PC-3 (cell line): ENCODE results near the gene UCK2. TPM values are rescaled to one million over a fixed set of nuclear protein-coding genes. Genes with fewer than 3 reads are reported as not detected.

ENCODE experiments used
- ATAC-seq: fragments of 200-7000 bp; cut with Tn5 transposase; 2 replicates; pipeline ENCODE4 v1.9.1; 2020; ENCODE audit warnings: mild to moderate bottlenecking, moderate library complexity
- BruUV-seq: library from RNA; stranded (reverse); fragments of 400-500 nt; replicated peaks from 2 replicates; lab custom pipeline; 2021; lab: Mats Ljungman, UMichigan
- CTCF ChIA-PET: fragments of 300-600 bp; sonication (Branson Sonifier 250); formaldehyde crosslinking; loops from one replicate; lab custom pipeline; 2022; ENCODE audit warnings: antibody characterized with exemption; lab: Charles Lee
- POLR2A ChIA-PET: fragments of 300-600 bp; sonication (Branson Sonifier 250); formaldehyde crosslinking; loops from one replicate; lab custom pipeline; 2022; ENCODE audit warnings: antibody characterized with exemption; ENCODE audit not compliant: unreplicated experiment; lab: Charles Lee
- DNase-seq: peaks from one replicate; pipeline ENCODE4 v3.0.0-alpha.2; 2015
- H2AFZ ChIP-seq: fragments of 300-600 bp; sonication (generic); 2 replicates; pipeline ENCODE4 v1.6.0; 2016; ENCODE audit warnings: antibody characterized with exemption, low read length
- H3F3A ChIP-seq: fragments of 300-600 bp; sonication (generic); one replicate; pipeline ENCODE4 v1.6.0; 2017; ENCODE audit warnings: antibody characterized with exemption, low read length, control low read depth, mild to moderate bottlenecking; ENCODE audit not compliant: unreplicated experiment
- H3K27ac ChIP-seq: fragments of 300-600 bp; sonication (generic); 2 replicates; pipeline ENCODE4 v1.5.1; 2016; ENCODE audit warnings: mild to moderate bottlenecking, low read length
- H3K27me3 ChIP-seq: fragments of 300-600 bp; sonication (generic); 2 replicates; pipeline ENCODE4 v1.6.1; 2016; ENCODE audit warnings: low read length, mixed read lengths
- H3K36me3 ChIP-seq: fragments of 300-600 bp; sonication (generic); 2 replicates; pipeline ENCODE4 v1.6.1; 2016; ENCODE audit warnings: low read depth, mixed run types, low read length, mixed read lengths
- H3K4me1 ChIP-seq: fragments of 300-600 bp; sonication (generic); 2 replicates; pipeline ENCODE4 v1.5.1; 2016; ENCODE audit warnings: low read length; ENCODE audit not compliant: insufficient read depth
- H3K4me2 ChIP-seq: fragments of 300-600 bp; sonication (generic); 2 replicates; pipeline ENCODE4 v1.6.0; 2016; ENCODE audit warnings: low read length
- H3K4me3 ChIP-seq: fragments of 300-600 bp; sonication (generic); 2 replicates; pipeline ENCODE4 v1.5.1; 2016; ENCODE audit warnings: mild to moderate bottlenecking, low read length, mixed read lengths
- H3K79me2 ChIP-seq: fragments of 300-600 bp; sonication (generic); 2 replicates; pipeline ENCODE4 v1.6.1; 2017; ENCODE audit warnings: low read length, mixed read lengths
- H3K9ac ChIP-seq: fragments of 300-600 bp; sonication (generic); 2 replicates; pipeline ENCODE4 v1.6.0; 2016; ENCODE audit warnings: mild to moderate bottlenecking, low read length
- H3K9me2 ChIP-seq: fragments of 300-600 bp; sonication (generic); replicated peaks from 2 replicates; pipeline ENCODE4 v1.6.1; 2016; ENCODE audit warnings: mixed run types, low read length, mixed read lengths
- H3K9me3 ChIP-seq: fragments of 300-600 bp; sonication (generic); 2 replicates; pipeline ENCODE4 v1.6.1; 2016; ENCODE audit warnings: low read length, mixed read lengths
- H4K20me1 ChIP-seq: fragments of 300-600 bp; sonication (generic); 2 replicates; pipeline ENCODE4 v1.6.1; 2016; ENCODE audit warnings: low read length, mixed read lengths
- EZH2 ChIP-seq: fragments of 300-600 bp; sonication (generic); IDR thresholded peaks from one replicate; pipeline ENCODE4 v1.6.1; 2017; ENCODE audit warnings: antibody characterized with exemption, mild to moderate bottlenecking, low read length; ENCODE audit not compliant: unreplicated experiment
- EZH2phosphoT487 ChIP-seq: fragments of 300-600 bp; sonication (generic); IDR thresholded peaks from 2 replicates; pipeline ENCODE4 v1.6.1; 2018; ENCODE audit warnings: mild to moderate bottlenecking, antibody characterized with exemption, low read length, borderline replicate concordance
- intact Hi-C: fragments of 100-400 bp; cut with micrococcal nuclease; formaldehyde crosslinking; loops from 2 replicates; pipeline ENCODE4 v1.9.0; 2023
- total RNA-seq: library from RNA; depleted of rRNA; stranded (reverse); fragments of >200 nt; gene quantifications from 2 replicates; pipeline ENCODE4 v1.2.3, GENCODE V29; 2014
- TF ChIP-seq, protein P1 (sequence below): fragments of 300-600 bp; sonication (generic); conservative IDR thresholded peaks from 2 replicates; pipeline ENCODE4 v1.5.1; 2017; ENCODE audit warnings: antibody characterized with exemption, low read depth, mild to moderate bottlenecking, low read length

The UCK2 gene
- total RNA-seq, 1 experiment from 2014 or later, result 193 TPM

- Histone ChIP-seq H3K4me3 (no peak overlapping the region), H3K9me3 (no peaks in the 10 kb centered on the region), H3K9ac (no peak overlapping the region), H3K4me2 (no peak overlapping the region), H3K27ac (no peak overlapping the region), H3K27me3 (no peaks in the 10 kb centered on the region), H3K36me3 (no peaks in the 10 kb centered on the region), H3K4me1 (peaks cover 14% of the 10 kb centered on the region), H3K9me2 (no peaks in the 10 kb centered on the region), H3K79me2 (peaks cover 97% of the 10 kb centered on the region), H3F3A (no peaks in the 10 kb centered on the region), H2AFZ (no peak overlapping the region), H4K20me1 (peaks cover 79% of the 10 kb centered on the region)
- DNase-seq, result no peak
- no TSS peak for BruUV-seq
- no peak for ATAC-seq
- ChIA-PET CTCF (no interaction called here), POLR2A (no interaction called here)
- TF ChIP-seq, protein P1, sequence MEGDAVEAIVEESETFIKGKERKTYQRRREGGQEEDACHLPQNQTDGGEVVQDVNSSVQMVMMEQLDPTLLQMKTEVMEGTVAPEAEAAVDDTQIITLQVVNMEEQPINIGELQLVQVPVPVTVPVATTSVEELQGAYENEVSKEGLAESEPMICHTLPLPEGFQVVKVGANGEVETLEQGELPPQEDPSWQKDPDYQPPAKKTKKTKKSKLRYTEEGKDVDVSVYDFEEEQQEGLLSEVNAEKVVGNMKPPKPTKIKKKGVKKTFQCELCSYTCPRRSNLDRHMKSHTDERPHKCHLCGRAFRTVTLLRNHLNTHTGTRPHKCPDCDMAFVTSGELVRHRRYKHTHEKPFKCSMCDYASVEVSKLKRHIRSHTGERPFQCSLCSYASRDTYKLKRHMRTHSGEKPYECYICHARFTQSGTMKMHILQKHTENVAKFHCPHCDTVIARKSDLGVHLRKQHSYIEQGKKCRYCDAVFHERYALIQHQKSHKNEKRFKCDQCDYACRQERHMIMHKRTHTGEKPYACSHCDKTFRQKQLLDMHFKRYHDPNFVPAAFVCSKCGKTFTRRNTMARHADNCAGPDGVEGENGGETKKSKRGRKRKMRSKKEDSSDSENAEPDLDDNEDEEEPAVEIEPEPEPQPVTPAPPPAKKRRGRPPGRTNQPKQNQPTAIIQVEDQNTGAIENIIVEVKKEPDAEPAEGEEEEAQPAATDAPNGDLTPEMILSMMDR, result no peak
- TF ChIP-seq EZH2 (no peak), EZH2phosphoT487 (no peak)
- intact Hi-C loops, result no loop called here
Measured at GRCh38 chr1:165854101-165854845, 26.9 kb downstream of the UCK2 start.

DNA sequence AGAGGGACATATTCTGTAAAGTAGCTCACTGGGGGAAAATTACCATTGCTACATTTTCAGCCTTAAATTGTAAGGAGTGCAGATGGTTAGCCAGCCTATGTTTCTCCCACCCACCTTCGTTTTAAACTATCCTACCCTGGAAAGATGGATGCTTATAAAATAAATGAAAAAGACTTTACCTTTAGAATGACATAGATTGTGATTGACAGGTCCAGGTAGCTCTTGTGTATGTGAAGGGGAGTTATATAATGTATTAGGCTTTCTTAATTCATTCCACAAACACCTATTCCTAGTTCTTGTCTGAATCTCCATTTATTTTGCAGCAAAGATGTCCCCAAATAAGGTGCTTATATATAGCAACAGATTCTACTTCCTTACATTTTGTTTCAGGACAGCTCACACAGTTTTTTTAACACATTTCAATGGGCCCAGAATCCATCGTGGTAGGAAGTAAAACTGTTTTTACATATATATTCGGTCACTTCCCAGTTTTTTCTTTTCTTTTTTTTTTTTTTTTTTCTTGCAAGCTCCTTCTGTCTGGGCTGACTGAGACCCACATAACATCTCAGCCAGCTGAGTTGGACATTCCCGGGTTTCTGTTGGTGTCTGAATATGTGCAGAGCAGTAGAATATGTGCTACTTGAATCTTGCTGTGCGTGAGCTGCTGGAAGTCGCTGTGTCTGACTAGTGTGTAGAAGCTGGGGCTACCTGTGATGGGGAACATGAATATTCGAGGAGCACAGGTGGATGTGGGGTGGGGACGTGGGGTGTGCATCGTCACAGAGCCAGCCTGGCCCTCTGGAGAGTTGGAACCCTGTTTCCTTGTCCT, 27.8 kb downstream of the UCK2 start:
- H3K27ac ChIP-seq, result no peak overlapping the region

More for the DNA sequence above, 27.8 kb downstream of the UCK2 start:
- no TSS peak for BruUV-seq
- DNase-seq (no peak), ATAC-seq (no peak)
- Histone ChIP-seq H4K20me1 (peaks cover 83% of the 10 kb centered on the region), H3K36me3 (no peaks in the 10 kb centered on the region), H3K27me3 (no peaks in the 10 kb centered on the region), H3K79me2 (peaks cover 97% of the 10 kb centered on the region), H3K9me2 (no peaks in the 10 kb centered on the region), H3K9me3 (no peaks in the 10 kb centered on the region), H3K9ac (no peak overlapping the region), H3K4me1 (peaks cover 14% of the 10 kb centered on the region), H2AFZ (no peak overlapping the region), H3K4me2 (no peak overlapping the region), H3K4me3 (no peak overlapping the region), H3F3A (no peaks in the 10 kb centered on the region)
- ChIA-PET POLR2A (no interaction called here), CTCF (interaction anchor here (0.6 kb wide), 1 partner anchor 20 kb away, joined by 5 read pairs; no protein-coding TSS in a partner anchor)
- intact Hi-C loops, result no loop called here
- TF ChIP-seq EZH2, result no peak
- no peak for TF ChIP-seq EZH2phosphoT487
- TF ChIP-seq, protein P1, result no peak
